IPS-20b (cell line): Measurements from ENCODE around the gene PSMD13.

Experiments
- H3K27ac ChIP-seq: one replicate; pipeline ENCODE4 v1.5.1; 2013; ENCODE audit warnings: low read length
- H3K27me3 ChIP-seq: 2 replicates; pipeline ENCODE4 v1.6.1; 2013; ENCODE audit warnings: mild to moderate bottlenecking, low read length, inconsistent platforms; ENCODE audit not compliant: insufficient read depth
- H3K36me3 ChIP-seq: 2 replicates; pipeline ENCODE4 v1.6.1; 2013; ENCODE audit warnings: low read depth, mild to moderate bottlenecking, inconsistent platforms, low read length, moderate library complexity; ENCODE audit not compliant: insufficient read depth
- H3K4me1 ChIP-seq: 2 replicates; pipeline ENCODE4 v1.6.1; 2013; ENCODE audit warnings: mild to moderate bottlenecking, control low read depth, inconsistent platforms, low read length, moderate library complexity; ENCODE audit not compliant: insufficient read depth
- H3K4me3 ChIP-seq: 2 replicates; pipeline ENCODE4 v1.5.1; 2013; ENCODE audit warnings: mild to moderate bottlenecking, low read length, inconsistent platforms
- H3K9ac ChIP-seq: 2 replicates; pipeline ENCODE4 v1.6.1; 2013; ENCODE audit warnings: low read depth, mild to moderate bottlenecking, inconsistent platforms, low read length, moderate library complexity
- H3K9me3 ChIP-seq: 2 replicates; pipeline ENCODE4 v1.6.1; 2013; ENCODE audit warnings: mild to moderate bottlenecking, low read depth, low read length, inconsistent platforms; ENCODE audit not compliant: insufficient read depth

PSMD13 gene

GRCh38 chr11:289712-290620 lies 53.2 kb downstream of the PSMD13 start:
- H3K27ac ChIP-seq = no peak overlapping the region
- peak overlapping the region; percentile 48; the same call in 1 of the 2 replicates for H3K9ac ChIP-seq
- peaks cover 19% of the 10 kb centered on the region for H3K27me3 ChIP-seq
- peaks cover 18% of the 10 kb centered on the region for H3K36me3 ChIP-seq
- peaks cover 3% of the 10 kb centered on the region; the same call in 1 of the 2 replicates for H3K4me1 ChIP-seq
- no peaks in the 10 kb centered on the region for H3K9me3 ChIP-seq
- peak overlapping the region; percentile 52; the same call in 1 of the 2 replicates for H3K4me3 ChIP-seq

- H3K27ac ChIP-seq = no peak overlapping the region
- H3K36me3 ChIP-seq = peaks cover 18% of the 10 kb centered on the region
- peaks cover 3% of the 10 kb centered on the region; the same call in 1 of the 2 replicates for H3K4me1 ChIP-seq
- H3K4me3 ChIP-seq = no peak overlapping the region
- no peak overlapping the region for H3K9ac ChIP-seq
- peaks cover 19% of the 10 kb centered on the region for H3K27me3 ChIP-seq
- H3K9me3 ChIP-seq = no peaks in the 10 kb centered on the region
These were observed 54.0 kb downstream of the PSMD13 start for GRCh38 chr11:290621-291231.

- H3K9ac ChIP-seq = no peak overlapping the region
- peaks cover 19% of the 10 kb centered on the region for H3K27me3 ChIP-seq
- H3K27ac ChIP-seq = no peak overlapping the region
- H3K4me3 ChIP-seq = no peak overlapping the region
- no peaks in the 10 kb centered on the region for H3K9me3 ChIP-seq
- peaks cover 18% of the 10 kb centered on the region for H3K36me3 ChIP-seq
- H3K4me1 ChIP-seq = peaks cover 3% of the 10 kb centered on the region; the same call in 1 of the 2 replicates
These were observed 54.8 kb downstream of the PSMD13 start for GRCh38 chr11:291281-292210.

- H3K9ac ChIP-seq = no peak overlapping the region
- no peak overlapping the region for H3K4me3 ChIP-seq
- peaks cover 3% of the 10 kb centered on the region; the same call in 1 of the 2 replicates for H3K4me1 ChIP-seq
- H3K27me3 ChIP-seq = peaks cover 13% of the 10 kb centered on the region
- peaks cover 18% of the 10 kb centered on the region for H3K36me3 ChIP-seq
- H3K27ac ChIP-seq = no peak overlapping the region
- H3K9me3 ChIP-seq = no peaks in the 10 kb centered on the region
These were observed 55.7 kb downstream of the PSMD13 start for GRCh38 chr11:292211-293121.

GRCh38 chr11:293271-293851 lies 56.6 kb downstream of the PSMD13 start:
- Histone ChIP-seq H3K4me1 (no peaks in the 10 kb centered on the region; the same call in 1 of the 2 replicates), H3K9me3 (no peaks in the 10 kb centered on the region), H3K27ac (no peak overlapping the region), H3K4me3 (no peak overlapping the region), H3K36me3 (peaks cover 18% of the 10 kb centered on the region), H3K9ac (no peak overlapping the region; the same call in 1 of the 2 replicates), H3K27me3 (peaks cover 4% of the 10 kb centered on the region)

- Histone ChIP-seq H3K27me3 (no peaks in the 10 kb centered on the region), H3K4me1 (no peaks in the 10 kb centered on the region; the same call in 1 of the 2 replicates), H3K27ac (no peak overlapping the region), H3K9ac (no peak overlapping the region), H3K36me3 (peaks cover 18% of the 10 kb centered on the region), H3K9me3 (no peaks in the 10 kb centered on the region), H3K4me3 (no peak overlapping the region)
These were observed 57.3 kb downstream of the PSMD13 start for GRCh38 chr11:293852-294661.

GRCh38 chr11:294780-295179 lies 58.0 kb downstream of the PSMD13 start:
- H3K9me3 ChIP-seq = no peaks in the 10 kb centered on the region
- H3K36me3 ChIP-seq = peaks cover 18% of the 10 kb centered on the region
- H3K4me3 ChIP-seq = no peak overlapping the region
- H3K4me1 ChIP-seq = no peaks in the 10 kb centered on the region; the same call in 1 of the 2 replicates
- H3K27me3 ChIP-seq = no peaks in the 10 kb centered on the region
- no peak overlapping the region for H3K27ac ChIP-seq
- H3K9ac ChIP-seq = no peak overlapping the region

GRCh38 chr11:295351-296170 lies 58.8 kb downstream of the PSMD13 start:
- no peaks in the 10 kb centered on the region for H3K9me3 ChIP-seq
- H3K27ac ChIP-seq = no peak overlapping the region
- H3K4me3 ChIP-seq = no peak overlapping the region
- no peaks in the 10 kb centered on the region for H3K27me3 ChIP-seq
- H3K4me1 ChIP-seq = peaks cover 7% of the 10 kb centered on the region
- H3K36me3 ChIP-seq = peaks cover 18% of the 10 kb centered on the region
- H3K9ac ChIP-seq = no peak overlapping the region

GRCh38 chr11:296171-297050 lies 59.6 kb downstream of the PSMD13 start:
- no peaks in the 10 kb centered on the region for H3K9me3 ChIP-seq
- H3K4me1 ChIP-seq = peaks cover 9% of the 10 kb centered on the region
- peaks cover 18% of the 10 kb centered on the region for H3K36me3 ChIP-seq
- H3K4me3 ChIP-seq = no peak overlapping the region
- no peaks in the 10 kb centered on the region for H3K27me3 ChIP-seq
- H3K27ac ChIP-seq = no peak overlapping the region
- no peak overlapping the region for H3K9ac ChIP-seq
